Activated CD4-positive, alpha-beta T cell treated with anti-CD3 and anti-CD28 coated beads for 24 hours (primary cell): ENCODE data around the gene PLPP3.

Source experiments
- DNase-seq, 2 donors: peaks; one replicate each; pipeline ENCODE4 v3.0.0-alpha.2; 2020; ENCODE audit warnings: low read depth in 2 of 2

Gene PLPP3

GRCh38 chr1:56522680-56523079 lies 56.7 kb downstream of the PLPP3 start:
- no peak for DNase-seq

DNA sequence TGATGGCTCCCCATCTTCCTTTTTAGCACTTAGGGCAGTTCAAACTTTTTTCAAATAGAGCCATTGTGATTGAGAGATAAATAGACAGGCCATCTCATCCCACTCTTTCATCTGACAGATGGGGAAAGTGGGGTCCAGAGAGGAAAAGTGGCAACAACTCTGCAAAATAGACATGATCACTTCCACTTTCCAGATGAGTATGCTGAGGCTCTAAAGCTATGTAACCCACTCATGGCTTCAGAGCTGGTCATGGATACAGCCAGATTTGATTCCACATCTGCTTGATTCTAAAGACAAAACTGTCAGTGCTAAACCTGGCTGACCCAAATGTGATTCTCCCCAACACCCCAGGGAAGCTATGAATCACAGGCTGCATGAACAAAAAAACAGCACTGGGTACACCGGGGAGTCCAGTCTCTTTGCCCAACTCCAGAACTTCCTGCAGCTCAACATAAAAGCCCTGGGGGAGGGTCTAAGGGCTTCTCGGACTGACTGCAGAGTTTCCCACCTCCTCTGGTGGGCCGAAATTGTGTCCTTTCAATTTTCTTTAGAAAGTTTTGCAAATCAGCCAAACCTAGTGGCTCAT lies 59.3 kb downstream of the PLPP3 start:
- DNase-seq, result no peak

DNA sequence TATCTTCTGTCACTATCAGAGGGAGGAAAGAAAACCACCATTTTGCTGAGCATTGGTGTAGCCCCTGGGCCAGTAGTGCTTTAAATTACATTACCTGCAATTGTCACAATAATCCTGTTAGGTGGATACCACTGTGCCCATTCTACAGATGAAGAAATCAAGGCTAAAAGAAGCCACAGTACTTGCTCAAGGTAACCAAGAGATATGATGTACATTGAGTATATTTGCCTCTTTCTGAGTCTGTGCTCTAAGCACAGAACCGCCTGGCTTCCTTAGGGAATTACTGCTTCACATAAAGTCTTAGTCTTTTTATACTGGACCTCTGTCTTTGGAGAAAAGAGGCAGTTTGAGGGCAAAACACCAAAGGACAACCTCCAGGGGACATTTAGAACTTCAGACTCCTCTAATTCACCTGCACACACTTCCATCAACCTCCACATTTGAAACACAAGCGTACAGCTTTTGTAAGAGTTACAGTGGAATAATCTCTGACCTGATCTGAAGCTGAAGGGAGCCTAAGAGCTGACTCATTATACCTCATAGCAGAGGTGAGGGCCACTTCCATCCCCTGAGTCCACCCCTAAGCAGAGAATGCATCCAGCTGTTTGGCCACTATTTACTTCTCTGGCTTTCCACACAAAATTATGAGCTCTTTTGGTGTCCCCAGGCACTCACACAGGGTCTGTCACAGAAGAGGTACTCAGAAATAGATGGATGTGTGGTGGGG lies 61.8 kb downstream of the PLPP3 start:
- no peak for DNase-seq

- DNase-seq, result no peak
Observed at GRCh38 chr1:56516539-56517252, 62.7 kb downstream of the PLPP3 start.

DNA sequence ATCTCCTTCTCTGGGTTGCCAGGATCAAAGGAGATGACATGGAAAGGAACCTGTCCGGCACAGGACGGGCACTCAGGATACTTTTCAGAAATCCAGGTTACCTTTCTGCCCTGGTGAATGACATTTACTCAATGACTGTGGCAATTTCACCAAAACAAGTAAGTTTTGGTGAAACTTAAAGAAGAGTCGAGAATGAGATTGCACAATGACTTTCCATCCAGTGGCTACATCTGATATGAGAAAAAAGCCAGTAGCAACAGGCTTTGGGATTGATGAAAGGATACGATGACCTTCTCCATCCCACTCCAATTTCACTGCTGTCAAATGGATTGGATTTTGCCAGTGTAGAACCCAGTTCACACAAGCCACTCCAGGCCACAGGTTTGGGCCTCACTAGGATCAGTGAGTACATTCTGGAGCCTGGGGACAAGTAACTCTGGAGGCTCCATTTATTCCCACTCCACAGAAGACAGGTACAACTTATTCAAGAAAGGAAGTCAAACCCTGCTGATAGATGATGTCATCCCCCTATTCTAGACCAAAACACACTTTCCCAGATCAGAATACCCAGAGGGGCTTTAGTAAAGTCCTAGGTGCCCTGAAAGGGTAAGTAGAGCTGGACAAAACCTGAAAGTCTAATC lies 63.3 kb downstream of the PLPP3 start:
- DNase-seq, result no peak

DNA sequence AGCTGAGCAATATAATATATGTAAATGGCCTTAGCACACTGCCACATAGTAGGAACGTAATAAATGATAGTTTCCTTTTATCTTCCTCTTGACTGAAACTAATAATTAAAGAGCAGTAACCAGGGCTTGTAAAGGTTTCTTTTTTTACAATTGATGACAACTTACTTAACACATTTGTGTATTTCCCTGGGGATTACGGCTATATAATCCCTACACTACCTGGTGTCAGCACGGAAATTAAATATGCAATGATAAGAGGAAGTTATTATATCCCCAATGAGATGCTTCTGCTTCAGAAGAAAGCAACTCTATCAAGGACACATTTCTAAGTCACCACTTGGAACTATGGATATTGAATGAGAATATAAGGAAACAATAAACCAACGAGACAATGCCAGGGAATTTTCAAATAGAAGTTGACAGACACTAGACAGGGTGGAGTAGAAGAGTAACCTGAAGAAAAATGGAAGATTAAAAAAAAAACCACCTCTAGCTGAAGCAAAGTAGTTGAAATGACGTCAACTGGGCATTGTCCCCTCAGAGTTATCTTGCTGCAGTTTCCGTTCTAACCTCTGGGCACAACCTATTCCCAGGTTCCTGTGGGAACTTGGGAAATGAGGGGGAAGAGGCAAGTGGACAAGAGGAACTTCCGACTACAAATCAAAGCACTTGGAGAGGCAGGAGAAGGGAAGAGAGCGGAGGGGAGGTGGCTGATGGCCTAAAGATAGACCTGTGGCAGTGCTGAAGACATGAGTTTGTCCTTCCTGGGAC lies 66.5 kb downstream of the PLPP3 start:
- no peak for DNase-seq

GRCh38 chr1:56511766-56512165 lies 67.6 kb downstream of the PLPP3 start:
- DNase-seq, result no peak

- no peak for DNase-seq
Observed at GRCh38 chr1:56511364-56511763, 68.0 kb downstream of the PLPP3 start.

GRCh38 chr1:56510642-56511021 lies 68.7 kb downstream of the PLPP3 start:
- DNase-seq, result no peak

DNA sequence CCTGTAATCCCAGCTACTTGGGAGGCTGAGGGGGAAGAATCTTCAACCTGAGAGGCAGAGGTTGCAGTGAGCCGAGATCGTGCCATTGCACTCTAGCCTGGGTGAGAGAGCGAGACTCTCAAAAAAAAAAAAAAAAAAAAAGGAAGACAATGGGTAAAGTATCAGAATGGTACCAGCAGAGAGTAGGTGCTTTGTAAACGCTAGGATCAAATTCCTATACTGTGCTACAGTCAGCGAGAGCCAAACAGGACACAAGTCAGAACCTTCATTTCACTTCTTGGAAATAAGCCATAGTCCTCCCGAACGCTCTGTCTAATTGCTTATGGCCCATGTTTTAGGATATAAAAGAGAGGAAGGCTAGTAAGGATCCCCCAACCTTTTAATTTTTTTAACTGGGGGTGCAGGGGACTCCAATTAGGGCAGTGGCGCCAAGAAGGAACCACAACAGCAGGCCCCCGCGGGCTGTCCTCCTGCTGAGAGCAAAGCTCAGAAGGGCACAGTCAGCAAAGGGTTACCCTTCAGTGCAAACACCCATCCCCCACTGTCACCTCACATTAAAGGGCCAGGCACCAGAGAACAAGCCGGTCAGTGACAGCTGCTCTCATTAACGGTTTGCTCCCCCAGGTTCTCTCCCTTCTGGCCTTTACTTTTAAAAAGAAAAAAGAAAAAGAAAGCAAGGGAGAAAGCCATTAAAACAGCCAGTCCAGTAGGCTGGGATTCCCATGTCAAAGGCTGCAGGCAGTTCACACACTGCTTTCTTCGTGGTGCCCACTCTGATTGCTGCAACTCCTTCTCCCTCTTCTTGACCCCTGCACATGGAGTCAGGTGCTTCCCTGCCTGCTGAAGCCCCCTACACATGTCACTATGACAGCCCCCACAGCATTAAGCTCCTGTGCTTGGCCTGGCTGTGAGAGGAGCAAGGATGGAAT lies 69.4 kb downstream of the PLPP3 start:
- no peak for DNase-seq

DNA sequence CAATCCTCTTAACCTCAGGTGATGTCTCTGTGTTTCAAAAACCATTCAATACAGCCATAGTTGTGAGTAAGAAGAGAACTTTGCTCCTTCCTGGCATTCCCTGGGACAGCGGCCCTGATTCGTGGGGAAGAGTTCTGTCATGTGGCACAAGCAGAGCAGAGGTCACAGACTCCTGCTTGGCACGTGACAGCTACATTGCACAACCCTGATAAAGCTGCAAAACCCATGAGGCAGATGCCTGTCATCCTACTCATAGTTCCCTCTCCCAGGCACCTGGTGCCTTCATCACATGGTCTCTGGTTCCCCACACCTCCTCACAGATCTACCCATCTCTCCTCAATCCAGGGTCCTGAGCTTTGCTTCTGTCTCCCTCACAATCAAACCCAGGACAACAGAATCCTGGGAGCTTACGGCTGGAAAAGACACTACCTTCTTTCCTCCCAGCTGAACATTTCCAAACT lies 70.8 kb downstream of the PLPP3 start:
- DNase-seq, result no peak

DNA sequence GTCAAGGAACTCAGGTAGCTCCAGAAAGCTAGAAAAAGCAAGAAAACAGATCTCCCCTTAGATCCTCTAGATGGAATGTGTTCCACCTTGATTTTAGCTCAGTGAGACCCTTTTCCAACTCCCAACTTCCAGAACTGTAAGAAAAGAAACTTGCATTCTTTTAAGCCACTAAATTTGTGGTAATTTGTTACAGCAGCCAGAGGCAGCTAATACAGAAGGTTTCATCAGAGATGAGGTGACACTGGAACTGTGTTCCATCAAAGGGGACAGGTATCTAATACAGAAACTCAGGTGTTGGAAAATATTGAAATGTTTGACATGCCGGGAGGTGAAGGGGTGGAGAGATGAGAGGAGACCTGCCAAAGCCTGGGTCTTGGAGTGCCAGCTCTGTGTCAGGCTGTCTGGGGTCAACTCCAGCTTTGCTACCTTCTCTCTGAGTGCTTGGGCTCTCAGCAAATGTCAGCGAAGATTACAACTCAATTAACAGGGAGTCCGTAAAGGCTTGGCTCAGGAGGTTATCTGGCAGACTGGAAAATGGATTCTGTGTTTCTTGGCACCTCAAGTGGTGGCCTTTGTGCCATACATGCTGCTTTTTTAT lies 71.3 kb downstream of the PLPP3 start:
- DNase-seq, result no peak

DNA sequence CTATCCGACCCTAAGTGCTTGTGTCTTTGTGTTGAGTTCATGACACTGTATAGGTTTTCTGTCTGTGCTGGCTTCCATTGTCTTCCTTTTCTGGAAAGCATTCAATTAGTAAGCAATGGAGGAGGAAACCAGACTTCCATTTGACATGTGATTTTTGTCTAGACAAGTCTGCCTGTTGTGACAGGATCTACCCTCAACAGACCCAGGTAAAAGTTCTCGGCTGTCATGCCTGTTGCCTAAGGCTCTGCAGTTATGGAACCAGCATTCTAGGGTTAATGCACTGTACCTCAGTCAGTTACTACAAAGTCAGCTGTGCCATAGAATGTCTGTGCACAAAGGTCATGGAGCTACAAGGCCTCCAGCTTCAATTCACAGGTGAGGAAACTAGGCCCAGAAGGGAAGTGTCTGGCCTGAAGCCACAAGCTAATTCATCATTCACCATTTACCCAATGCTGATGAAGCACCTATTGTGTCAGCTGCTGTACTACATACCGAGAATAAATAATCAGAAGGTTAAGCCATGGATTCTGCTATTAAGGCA lies 72.3 kb downstream of the PLPP3 start:
- no peak for DNase-seq

GRCh38 chr1:56505792-56506743 lies 73.3 kb downstream of the PLPP3 start:
- DNase-seq, result no peak

- DNase-seq, result no peak
Observed at GRCh38 chr1:56502700-56503245, 76.6 kb downstream of the PLPP3 start.

- no peak for DNase-seq
Observed at GRCh38 chr1:56501888-56502287, 77.5 kb downstream of the PLPP3 start.

- no peak for DNase-seq
Observed at GRCh38 chr1:56501426-56501825, 77.9 kb downstream of the PLPP3 start.
